ENCODE data around the gene LRRC1. TPM values are rescaled to one million over a fixed set of nuclear protein-coding genes. Genes with fewer than 3 reads are reported as not detected.

The LRRC1 gene
- total and polyA plus RNA-seq, 2 donors (not counting 3 experiments of a cell fraction or from before 2014, with no cell fraction given), result 5.6 to 11.7 TPM

DNA sequence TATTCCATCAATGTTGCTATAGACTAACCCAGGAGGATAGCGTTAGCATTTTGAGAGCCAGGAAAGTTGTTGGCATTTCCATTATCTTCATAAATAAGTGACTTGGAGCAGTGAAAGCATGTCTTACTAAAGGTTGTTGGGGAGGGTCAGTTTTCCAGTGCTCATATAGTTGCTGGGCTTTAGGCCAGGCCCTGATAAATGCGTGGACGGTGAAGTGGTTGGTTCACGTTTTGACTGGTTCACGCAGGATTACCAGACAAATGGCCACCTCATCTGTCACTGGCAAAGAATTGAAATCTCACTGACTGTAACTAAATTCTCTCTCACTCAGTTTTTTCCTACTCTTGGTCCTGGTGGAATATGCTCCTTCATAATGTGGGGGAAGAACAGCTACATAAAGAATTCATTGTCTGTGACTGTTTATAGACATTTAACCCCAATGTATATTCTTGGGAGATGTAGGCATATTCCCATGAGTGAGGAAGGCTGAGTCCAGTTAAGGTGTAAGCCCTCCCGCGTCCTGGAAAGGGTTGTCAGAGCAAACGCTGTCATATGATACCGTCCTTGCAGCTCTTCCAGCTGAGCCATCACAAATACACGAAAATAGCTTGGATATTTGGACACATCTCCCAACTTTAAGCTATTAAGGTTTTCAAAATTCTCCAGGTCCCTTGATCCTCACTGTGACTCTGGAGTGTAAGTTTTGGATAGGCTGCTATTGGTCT lies 27.8 kb downstream of the LRRC1 start:
- no TSS peak for BruUV-seq (replicated peaks)
- no peaks in the 10 kb centered on the region for H3K9me3 ChIP-seq (replicated peaks; ENCODE audit: control insufficient read depth, insufficient read depth, low read length)
- peaks cover 4% of the 10 kb centered on the region for H4K20me1 ChIP-seq (replicated peaks; ENCODE audit: control insufficient read depth, extremely low read depth, insufficient read depth, low read length)
- H3K4me3 ChIP-seq (replicated peaks in 1 of 3; ENCODE audit: insufficient read depth in 1 of 3, low read depth in 1 of 3, low read length in 3 of 3), result no peak overlapping the region
- CTCF ChIA-PET, result interaction anchor here (1.1 kb wide), 1 partner anchor 138 kb away, joined by 3 read pairs; no protein-coding TSS in a partner anchor
- no peaks in the 10 kb centered on the region for H3K36me3 ChIP-seq (ENCODE audit: control insufficient read depth in 2 of 2, extremely low read depth in 1 of 2, insufficient read depth in 2 of 2, low read length in 2 of 2)
- DNase-seq (ENCODE audit: low read depth, low spot score) (no peak), FAIRE-seq (no peak)
- no peak overlapping the region for H2AFZ ChIP-seq (ENCODE audit: low read depth, low read length)
- TF ChIP-seq CTCF (IDR thresholded peaks at IDR 0.05; ENCODE audit: extremely low read depth in 1 of 2, insufficient read depth in 1 of 2, low read depth in 1 of 2, low read length in 2 of 2) (no peak), MYC (IDR thresholded peaks at IDR 0.05; ENCODE audit: low read depth, low read length) (no peak), FOS (IDR thresholded peaks at IDR 0.05; ENCODE audit: borderline replicate concordance, insufficient read depth, low read length) (no peak), POLR2AphosphoS5 (IDR thresholded peaks at IDR 0.05; ENCODE audit: insufficient read depth, low read depth, low read length) (no peak), POLR2A (IDR thresholded peaks at IDR 0.05; ENCODE audit: low read depth, low read length) (no peak), GATA2 (IDR thresholded peaks at IDR 0.05; ENCODE audit: insufficient read depth, insufficient read length, low read depth, low read length) (no peak), JUN (IDR thresholded peaks at IDR 0.05; ENCODE audit: borderline replicate concordance, insufficient read depth, insufficient read length, low read depth) (no peak), EZH2 (IDR thresholded peaks at IDR 0.05; ENCODE audit: borderline replicate concordance, low read depth, low read length, severe bottlenecking) (no peak)
- TF ChIP-seq, protein P1, sequence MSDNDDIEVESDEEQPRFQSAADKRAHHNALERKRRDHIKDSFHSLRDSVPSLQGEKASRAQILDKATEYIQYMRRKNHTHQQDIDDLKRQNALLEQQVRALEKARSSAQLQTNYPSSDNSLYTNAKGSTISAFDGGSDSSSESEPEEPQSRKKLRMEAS (IDR thresholded peaks at IDR 0.05; ENCODE audit: insufficient read depth, insufficient read length), result no peak
- peaks cover 25% of the 10 kb centered on the region for H3K79me2 ChIP-seq (ENCODE audit: control insufficient read depth, insufficient read depth, low read length)
- no peak overlapping the region for H3K4me2 ChIP-seq (ENCODE audit: insufficient read depth, low read length)
- no peak overlapping the region for H3K27ac ChIP-seq (ENCODE audit: insufficient read depth, low read depth, low read length)
- H3K9me1 ChIP-seq (replicated peaks; ENCODE audit: control insufficient read depth, extremely low read depth, insufficient read depth, low read length), result no peaks in the 10 kb centered on the region
- intact Hi-C loops (cut with micrococcal nuclease) (no loop called here), dilution Hi-C loops (cut with MboI; ENCODE audit: extremely low pct_ligation_motif_present, low sequenced_read_pairs) (no loop called here)
- POLR2A ChIA-PET, result no interaction called here
- H3K4me1 ChIP-seq (ENCODE audit: control insufficient read depth, extremely low read depth, insufficient read depth, low read length), result peaks cover 4% of the 10 kb centered on the region
- H3K9ac ChIP-seq (replicated peaks; ENCODE audit: extremely low read depth, insufficient read depth, low read length), result no peak overlapping the region
- no peaks in the 10 kb centered on the region for H3K27me3 ChIP-seq (ENCODE audit: control insufficient read depth in 2 of 2, insufficient read depth in 2 of 2, low read length in 2 of 2)
